ENCODE measurements around the gene YAP1. TPM values are rescaled to one million over a fixed set of nuclear protein-coding genes. Genes with fewer than 3 reads are reported as not detected.

The YAP1 gene
- total RNA-seq, 1 experiment from 2014 or later: 134 TPM

DNA sequence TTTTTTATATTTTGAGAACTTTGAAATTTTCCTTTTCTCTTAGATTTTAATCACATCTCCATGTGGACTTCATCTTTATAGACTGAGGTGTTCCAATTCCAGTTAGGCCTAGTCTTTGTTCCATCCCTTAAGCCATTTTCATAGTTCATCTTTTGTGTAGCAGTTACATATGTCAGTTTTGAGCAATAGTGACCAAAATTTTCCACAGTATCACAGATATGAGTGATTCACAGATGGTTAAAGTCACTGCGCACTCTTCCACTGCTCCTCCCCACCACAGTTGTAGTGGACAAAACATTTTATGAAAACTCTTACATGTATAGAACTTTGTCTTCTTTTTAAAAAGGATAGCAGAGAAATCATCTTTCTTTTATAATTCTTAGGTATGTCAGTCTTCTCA is 42.8 kb downstream of the YAP1 start:
- no peak overlapping the region for H3K27ac ChIP-seq (ENCODE audit: low read depth, low read length, poor library complexity, severe bottlenecking)
- no peaks in the 10 kb centered on the region for H3K9me3 ChIP-seq (ENCODE audit: low read depth, low read length, poor library complexity, severe bottlenecking)
- no peak for DNase-seq (ENCODE audit: low spot score)
- ChIA-PET CTCF (no interaction called here), POLR2A (ENCODE audit: low non-redundant PET) (no interaction called here)
- H3K36me3 ChIP-seq (ENCODE audit: insufficient read depth, low read length, poor library complexity, severe bottlenecking): no peaks in the 10 kb centered on the region
- no peak for TF ChIP-seq EZH2 (IDR thresholded peaks at IDR 0.05; ENCODE audit: borderline replicate concordance, low read depth, low read length, poor library complexity, severe bottlenecking)
- TF ChIP-seq, protein P1, sequence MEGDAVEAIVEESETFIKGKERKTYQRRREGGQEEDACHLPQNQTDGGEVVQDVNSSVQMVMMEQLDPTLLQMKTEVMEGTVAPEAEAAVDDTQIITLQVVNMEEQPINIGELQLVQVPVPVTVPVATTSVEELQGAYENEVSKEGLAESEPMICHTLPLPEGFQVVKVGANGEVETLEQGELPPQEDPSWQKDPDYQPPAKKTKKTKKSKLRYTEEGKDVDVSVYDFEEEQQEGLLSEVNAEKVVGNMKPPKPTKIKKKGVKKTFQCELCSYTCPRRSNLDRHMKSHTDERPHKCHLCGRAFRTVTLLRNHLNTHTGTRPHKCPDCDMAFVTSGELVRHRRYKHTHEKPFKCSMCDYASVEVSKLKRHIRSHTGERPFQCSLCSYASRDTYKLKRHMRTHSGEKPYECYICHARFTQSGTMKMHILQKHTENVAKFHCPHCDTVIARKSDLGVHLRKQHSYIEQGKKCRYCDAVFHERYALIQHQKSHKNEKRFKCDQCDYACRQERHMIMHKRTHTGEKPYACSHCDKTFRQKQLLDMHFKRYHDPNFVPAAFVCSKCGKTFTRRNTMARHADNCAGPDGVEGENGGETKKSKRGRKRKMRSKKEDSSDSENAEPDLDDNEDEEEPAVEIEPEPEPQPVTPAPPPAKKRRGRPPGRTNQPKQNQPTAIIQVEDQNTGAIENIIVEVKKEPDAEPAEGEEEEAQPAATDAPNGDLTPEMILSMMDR (conservative IDR thresholded peaks at IDR 0.05; ENCODE audit: low read depth, low read length): no peak
- peaks cover 45% of the 10 kb centered on the region for H3K4me1 ChIP-seq (ENCODE audit: insufficient read depth, low read length, poor library complexity, severe bottlenecking)
- no peak overlapping the region for H3K4me3 ChIP-seq (ENCODE audit: low read depth, low read length, poor library complexity, severe bottlenecking)
- H3K27me3 ChIP-seq (replicated peaks; ENCODE audit: insufficient read depth, low read depth, low read length, poor library complexity): no peaks in the 10 kb centered on the region
- no TSS peak for BruUV-seq (replicated peaks)
- intact Hi-C loops (cut with micrococcal nuclease; ENCODE audit: unreplicated experiment): no loop called here

DNA sequence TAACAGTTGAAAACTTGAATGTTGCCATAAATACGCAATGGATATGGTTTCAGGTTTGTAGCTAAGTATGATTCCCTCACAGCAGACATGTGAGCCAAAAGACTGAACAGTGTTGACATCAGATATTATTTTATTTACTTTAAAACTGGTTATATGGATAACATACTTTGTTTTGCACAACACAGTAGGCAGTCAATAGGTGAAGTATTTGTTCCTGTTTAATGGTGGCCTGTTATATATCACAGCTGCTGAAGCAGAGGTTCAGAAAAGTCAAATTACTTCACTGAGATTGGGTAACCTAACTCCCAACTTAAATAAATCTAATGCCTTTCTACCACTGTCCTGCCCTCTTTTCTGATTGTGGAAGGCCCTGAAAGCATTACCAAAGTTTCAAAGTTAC is 44.6 kb downstream of the YAP1 start:
- no peak overlapping the region for H3K27ac ChIP-seq (ENCODE audit: low read depth, low read length, poor library complexity, severe bottlenecking)
- no peaks in the 10 kb centered on the region for H3K9me3 ChIP-seq (ENCODE audit: low read depth, low read length, poor library complexity, severe bottlenecking)
- DNase-seq (ENCODE audit: low spot score): no peak
- H3K36me3 ChIP-seq (ENCODE audit: insufficient read depth, low read length, poor library complexity, severe bottlenecking): no peaks in the 10 kb centered on the region
- peaks cover 43% of the 10 kb centered on the region for H3K4me1 ChIP-seq (ENCODE audit: insufficient read depth, low read length, poor library complexity, severe bottlenecking)
- POLR2A ChIA-PET (ENCODE audit: low non-redundant PET): no interaction called here
- H3K27me3 ChIP-seq (replicated peaks; ENCODE audit: insufficient read depth, low read depth, low read length, poor library complexity): no peaks in the 10 kb centered on the region
- no TSS peak for BruUV-seq (replicated peaks)
- TF ChIP-seq EZH2 (IDR thresholded peaks at IDR 0.05; ENCODE audit: borderline replicate concordance, low read depth, low read length, poor library complexity, severe bottlenecking): no peak
- TF ChIP-seq, protein P1 (conservative IDR thresholded peaks at IDR 0.05; ENCODE audit: low read depth, low read length): no peak
- no peak overlapping the region for H3K4me3 ChIP-seq (ENCODE audit: low read depth, low read length, poor library complexity, severe bottlenecking)
- CTCF ChIA-PET: no interaction called here
- intact Hi-C loops (cut with micrococcal nuclease; ENCODE audit: unreplicated experiment): no loop called here

DNA sequence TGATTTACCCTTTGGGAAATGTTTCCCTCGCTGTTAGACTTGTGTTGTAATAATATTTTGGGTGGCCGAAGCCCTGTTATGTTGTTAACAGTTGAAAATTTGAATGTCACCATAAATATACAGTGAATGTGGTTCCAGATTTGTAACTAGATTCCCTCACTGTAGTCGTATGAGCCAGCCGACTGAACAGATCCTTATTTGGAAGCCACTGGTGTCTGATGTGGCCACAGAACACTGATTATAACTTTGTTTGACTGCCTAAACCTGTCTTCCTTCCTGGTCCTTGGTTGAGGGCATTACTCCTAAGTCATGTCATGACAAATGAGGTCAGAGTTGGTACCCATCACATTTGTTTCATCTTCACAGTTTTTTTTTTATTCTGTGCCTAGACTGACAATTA is 45.4 kb downstream of the YAP1 start:
- Histone ChIP-seq H3K4me3 (ENCODE audit: low read depth, low read length, poor library complexity, severe bottlenecking) (no peak overlapping the region), H3K36me3 (ENCODE audit: insufficient read depth, low read length, poor library complexity, severe bottlenecking) (no peaks in the 10 kb centered on the region), H3K27ac (ENCODE audit: low read depth, low read length, poor library complexity, severe bottlenecking) (no peak overlapping the region), H3K27me3 (replicated peaks; ENCODE audit: insufficient read depth, low read depth, low read length, poor library complexity) (no peaks in the 10 kb centered on the region), H3K9me3 (ENCODE audit: low read depth, low read length, poor library complexity, severe bottlenecking) (no peaks in the 10 kb centered on the region), H3K4me1 (ENCODE audit: insufficient read depth, low read length, poor library complexity, severe bottlenecking) (peaks cover 49% of the 10 kb centered on the region)
- intact Hi-C loops (cut with micrococcal nuclease; ENCODE audit: unreplicated experiment): no loop called here
- no peak for DNase-seq (ENCODE audit: low spot score)
- ChIA-PET POLR2A (ENCODE audit: low non-redundant PET) (no interaction called here), CTCF (no interaction called here)
- BruUV-seq (replicated peaks): no TSS peak
- TF ChIP-seq, protein P1 (conservative IDR thresholded peaks at IDR 0.05; ENCODE audit: low read depth, low read length): no peak
- TF ChIP-seq EZH2 (IDR thresholded peaks at IDR 0.05; ENCODE audit: borderline replicate concordance, low read depth, low read length, poor library complexity, severe bottlenecking): no peak
